Panc1 (cell line): ENCODE measurements around the gene MAP2K7. TPM values are rescaled to one million over a fixed set of nuclear protein-coding genes. Genes with fewer than 3 reads are reported as not detected.

Experiments
- ATAC-seq: fragments of 200-7000 bp; cut with Tn5 transposase; 2 replicates; pipeline ENCODE4 v1.9.1; 2020; ENCODE audit warnings: mild to moderate bottlenecking, moderate library complexity
- BruUV-seq: library from RNA; stranded (reverse); fragments of 400-500 nt; replicated peaks from 2 replicates; lab custom pipeline; 2021; lab: Mats Ljungman, UMichigan
- CTCF ChIA-PET: fragments of 300-600 bp; sonication (Branson Sonifier 250); formaldehyde crosslinking; loops from one replicate; lab custom pipeline; 2022; ENCODE audit warnings: antibody characterized with exemption; lab: Charles Lee
- POLR2A ChIA-PET: fragments of 300-600 bp; sonication (Branson Sonifier 250); formaldehyde crosslinking; loops from one replicate; lab custom pipeline; 2022; ENCODE audit warnings: antibody characterized with exemption; lab: Charles Lee
- DNase-seq: peaks from one replicate; pipeline ENCODE4 v3.0.0-alpha.2; 2010; ENCODE audit warnings: low read depth, low spot score
- H3K27ac ChIP-seq: 2 replicates; pipeline ENCODE4 v1.5.1; 2011; ENCODE audit warnings: mild to moderate bottlenecking, low read length, inconsistent platforms
- H3K27me3 ChIP-seq: fragments of 200-500 bp; sonication (Bioruptor generic); 2 replicates; pipeline ENCODE4 v1.6.0; 2014; ENCODE audit warnings: low read length, inconsistent platforms; ENCODE audit not compliant: control insufficient read depth, insufficient read depth
- H3K36me3 ChIP-seq: fragments of 200-500 bp; sonication (Bioruptor generic); 2 replicates; pipeline ENCODE4 v1.5.1; 2014; ENCODE audit warnings: inconsistent platforms, mild to moderate bottlenecking, low read length, moderate library complexity; ENCODE audit not compliant: control insufficient read depth, insufficient read depth
- H3K4me1 ChIP-seq: 2 replicates; pipeline ENCODE4 v1.5.1; 2011; ENCODE audit warnings: inconsistent platforms, mild to moderate bottlenecking, low read length, moderate library complexity; ENCODE audit not compliant: control insufficient read depth, insufficient read depth
- H3K4me3 ChIP-seq, 2 experiments: 2 replicates each; pipeline ENCODE4 v1.5.1; 2011 to 2012; ENCODE audit warnings: low read depth in 2 of 2, low read length in 2 of 2, mild to moderate bottlenecking in 2 of 2, inconsistent platforms in 1 of 2, moderate library complexity in 1 of 2
- H3K9me3 ChIP-seq: fragments of 200-500 bp; sonication (Bioruptor generic); 2 replicates; pipeline ENCODE4 v1.5.1; 2014; ENCODE audit warnings: low read depth, mild to moderate bottlenecking, inconsistent platforms, low read length, moderate library complexity; ENCODE audit not compliant: control insufficient read depth, insufficient read depth
- POLR2AphosphoS5 ChIP-seq: IDR thresholded peaks from 2 replicates; pipeline ENCODE4 v1.6.1; 2012; ENCODE audit warnings: mild to moderate bottlenecking, low read depth, low read length, moderate library complexity
- SIN3A ChIP-seq: IDR thresholded peaks from 2 replicates; pipeline ENCODE4 v1.6.1; 2012; ENCODE audit warnings: low read depth, mild to moderate bottlenecking, low read length, moderate library complexity, borderline replicate concordance; ENCODE audit not compliant: insufficient read depth
- TCF7L2 ChIP-seq: IDR thresholded peaks from 2 replicates; pipeline ENCODE4 v1.6.1; 2011; ENCODE audit warnings: mild to moderate bottlenecking, low read depth, low read length, inconsistent platforms
- in situ Hi-C: cut with HindIII; loops from 2 replicates; pipeline ENCODE4 v1.10.0; 2016; ENCODE audit warnings: low sequenced_read_pairs, low pct_unique_long_range_greater_than_20kb
- intact Hi-C: fragments of 100-400 bp; cut with micrococcal nuclease; formaldehyde crosslinking; loops from one replicate; pipeline ENCODE4 v1.10.0; 2022; ENCODE audit not compliant: unreplicated experiment
- total RNA-seq: library from RNA; stranded (reverse); gene quantifications from one replicate; pipeline ENCODE4 v1.2.1, GENCODE V29; 2021; ENCODE audit not compliant: unreplicated experiment
- TF ChIP-seq, protein P1 (sequence below), 2 experiments: IDR thresholded peaks; 2 replicates each; pipeline ENCODE4 v1.6.1; 2011 to 2012; ENCODE audit warnings: low read depth in 2 of 2, control low read depth in 1 of 2, low read length in 1 of 2, mild to moderate bottlenecking in 1 of 2, moderate library complexity in 1 of 2; ENCODE audit not compliant: insufficient read depth in 1 of 2
- TF ChIP-seq, protein P2 (sequence below): fragments of 450-650 bp; IDR thresholded peaks from 2 replicates; pipeline ENCODE4 v1.5.1; 2017; ENCODE audit warnings: mild to moderate bottlenecking

Gene MAP2K7
- total RNA-seq, 1 experiment from 2014 or later: 32.9 TPM

DNA sequence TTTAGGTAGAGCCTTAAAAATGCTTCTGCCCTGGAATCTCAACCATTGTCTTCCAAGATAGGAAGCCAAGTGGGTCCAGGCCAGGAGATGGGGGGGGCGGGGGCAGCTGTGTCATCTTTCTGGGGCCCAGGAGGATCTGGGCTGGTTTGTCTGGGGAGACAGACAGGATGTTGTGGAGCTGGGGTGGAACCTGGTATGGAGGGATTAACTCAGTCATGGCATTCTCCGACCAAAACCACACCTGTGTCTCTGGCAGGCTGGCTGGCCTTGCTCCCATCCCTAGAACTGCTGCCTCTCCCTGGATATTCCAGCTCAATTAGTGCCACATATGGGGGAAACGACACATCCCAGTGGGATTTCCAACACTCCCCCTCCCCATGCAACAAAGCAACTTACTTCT, 2.7 kb upstream of the MAP2K7 start:
- Histone ChIP-seq H3K4me3 (no peak overlapping the region), H3K27me3 (no peaks in the 10 kb centered on the region), H3K27ac (no peak overlapping the region), H3K4me1 (peaks cover 6% of the 10 kb centered on the region; the same call in 1 of the 2 replicates), H3K36me3 (no peaks in the 10 kb centered on the region; the same call in 1 of the 2 replicates), H3K9me3 (no peaks in the 10 kb centered on the region)
- ATAC-seq (no peak), DNase-seq (no peak)
- in situ Hi-C loops: no loop called here
- ChIA-PET CTCF (no interaction called here), POLR2A (no interaction called here)
- intact Hi-C loops: no loop called here
- BruUV-seq: no TSS peak
- TF ChIP-seq, protein P1, sequence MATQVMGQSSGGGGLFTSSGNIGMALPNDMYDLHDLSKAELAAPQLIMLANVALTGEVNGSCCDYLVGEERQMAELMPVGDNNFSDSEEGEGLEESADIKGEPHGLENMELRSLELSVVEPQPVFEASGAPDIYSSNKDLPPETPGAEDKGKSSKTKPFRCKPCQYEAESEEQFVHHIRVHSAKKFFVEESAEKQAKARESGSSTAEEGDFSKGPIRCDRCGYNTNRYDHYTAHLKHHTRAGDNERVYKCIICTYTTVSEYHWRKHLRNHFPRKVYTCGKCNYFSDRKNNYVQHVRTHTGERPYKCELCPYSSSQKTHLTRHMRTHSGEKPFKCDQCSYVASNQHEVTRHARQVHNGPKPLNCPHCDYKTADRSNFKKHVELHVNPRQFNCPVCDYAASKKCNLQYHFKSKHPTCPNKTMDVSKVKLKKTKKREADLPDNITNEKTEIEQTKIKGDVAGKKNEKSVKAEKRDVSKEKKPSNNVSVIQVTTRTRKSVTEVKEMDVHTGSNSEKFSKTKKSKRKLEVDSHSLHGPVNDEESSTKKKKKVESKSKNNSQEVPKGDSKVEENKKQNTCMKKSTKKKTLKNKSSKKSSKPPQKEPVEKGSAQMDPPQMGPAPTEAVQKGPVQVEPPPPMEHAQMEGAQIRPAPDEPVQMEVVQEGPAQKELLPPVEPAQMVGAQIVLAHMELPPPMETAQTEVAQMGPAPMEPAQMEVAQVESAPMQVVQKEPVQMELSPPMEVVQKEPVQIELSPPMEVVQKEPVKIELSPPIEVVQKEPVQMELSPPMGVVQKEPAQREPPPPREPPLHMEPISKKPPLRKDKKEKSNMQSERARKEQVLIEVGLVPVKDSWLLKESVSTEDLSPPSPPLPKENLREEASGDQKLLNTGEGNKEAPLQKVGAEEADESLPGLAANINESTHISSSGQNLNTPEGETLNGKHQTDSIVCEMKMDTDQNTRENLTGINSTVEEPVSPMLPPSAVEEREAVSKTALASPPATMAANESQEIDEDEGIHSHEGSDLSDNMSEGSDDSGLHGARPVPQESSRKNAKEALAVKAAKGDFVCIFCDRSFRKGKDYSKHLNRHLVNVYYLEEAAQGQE (IDR thresholded peaks at IDR 0.05; ENCODE audit: insufficient read depth in 1 of 2, low read depth in 2 of 2, low read length in 1 of 2): no peak

DNA sequence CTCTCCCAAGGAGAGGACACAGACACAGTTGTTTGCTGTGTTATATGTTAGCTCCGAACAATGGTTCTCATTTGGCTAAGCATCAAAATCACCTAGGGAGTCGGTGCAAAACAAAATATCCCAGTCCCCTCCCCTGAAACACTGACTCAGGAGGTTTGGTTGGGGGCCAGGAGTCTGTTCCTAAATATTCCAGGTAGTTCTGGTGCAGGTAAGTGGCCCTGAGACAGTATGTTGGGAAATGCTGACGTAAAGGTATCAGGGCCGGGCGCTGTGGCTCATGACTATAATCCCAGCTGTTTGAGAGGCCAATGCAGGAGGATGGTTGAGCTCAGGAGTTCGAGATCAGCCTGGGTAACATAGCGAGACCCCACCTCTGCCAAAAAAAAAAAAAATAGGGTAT, 2.3 kb upstream of the MAP2K7 start:
- TF ChIP-seq TCF7L2: no peak
- no peak for TF ChIP-seq SIN3A
- TF ChIP-seq, protein P2, sequence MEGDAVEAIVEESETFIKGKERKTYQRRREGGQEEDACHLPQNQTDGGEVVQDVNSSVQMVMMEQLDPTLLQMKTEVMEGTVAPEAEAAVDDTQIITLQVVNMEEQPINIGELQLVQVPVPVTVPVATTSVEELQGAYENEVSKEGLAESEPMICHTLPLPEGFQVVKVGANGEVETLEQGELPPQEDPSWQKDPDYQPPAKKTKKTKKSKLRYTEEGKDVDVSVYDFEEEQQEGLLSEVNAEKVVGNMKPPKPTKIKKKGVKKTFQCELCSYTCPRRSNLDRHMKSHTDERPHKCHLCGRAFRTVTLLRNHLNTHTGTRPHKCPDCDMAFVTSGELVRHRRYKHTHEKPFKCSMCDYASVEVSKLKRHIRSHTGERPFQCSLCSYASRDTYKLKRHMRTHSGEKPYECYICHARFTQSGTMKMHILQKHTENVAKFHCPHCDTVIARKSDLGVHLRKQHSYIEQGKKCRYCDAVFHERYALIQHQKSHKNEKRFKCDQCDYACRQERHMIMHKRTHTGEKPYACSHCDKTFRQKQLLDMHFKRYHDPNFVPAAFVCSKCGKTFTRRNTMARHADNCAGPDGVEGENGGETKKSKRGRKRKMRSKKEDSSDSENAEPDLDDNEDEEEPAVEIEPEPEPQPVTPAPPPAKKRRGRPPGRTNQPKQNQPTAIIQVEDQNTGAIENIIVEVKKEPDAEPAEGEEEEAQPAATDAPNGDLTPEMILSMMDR: no peak
- TF ChIP-seq, protein P1 (IDR thresholded peaks at IDR 0.05; ENCODE audit: insufficient read depth in 1 of 2, low read depth in 2 of 2, low read length in 1 of 2): no peak
- no peak; the same call in 1 of the 2 replicates for TF ChIP-seq POLR2AphosphoS5
- DNase-seq (no peak), ATAC-seq (no peak)
- no peaks in the 10 kb centered on the region for H3K27me3 ChIP-seq
- H3K36me3 ChIP-seq: no peaks in the 10 kb centered on the region; the same call in 1 of the 2 replicates
- ChIA-PET CTCF (interaction anchor here (0.5 to 0.7 kb wide), 2 partner anchors 124 to 232 kb away, joined by 3 read pairs; partner anchors contain the start of gene RETN), POLR2A (interaction anchor here (1.4 kb wide), 1 partner anchor 32 kb away, joined by 9 read pairs; no protein-coding TSS in a partner anchor)
- H3K4me1 ChIP-seq: peaks cover 6% of the 10 kb centered on the region; the same call in 1 of the 2 replicates
- H3K27ac ChIP-seq: no peak overlapping the region
- BruUV-seq: no TSS peak
- H3K4me3 ChIP-seq: no peak overlapping the region
- in situ Hi-C loops: no loop called here
- H3K9me3 ChIP-seq: no peaks in the 10 kb centered on the region
- intact Hi-C loops: no loop called here
